Measurements from ENCODE around the gene POM121C.
"Not testable (repeated sequence)": the region's sequence is repeated elsewhere in the genome, so short reads cannot be mapped to it uniquely, and the experiment has no call there.

DNA sequence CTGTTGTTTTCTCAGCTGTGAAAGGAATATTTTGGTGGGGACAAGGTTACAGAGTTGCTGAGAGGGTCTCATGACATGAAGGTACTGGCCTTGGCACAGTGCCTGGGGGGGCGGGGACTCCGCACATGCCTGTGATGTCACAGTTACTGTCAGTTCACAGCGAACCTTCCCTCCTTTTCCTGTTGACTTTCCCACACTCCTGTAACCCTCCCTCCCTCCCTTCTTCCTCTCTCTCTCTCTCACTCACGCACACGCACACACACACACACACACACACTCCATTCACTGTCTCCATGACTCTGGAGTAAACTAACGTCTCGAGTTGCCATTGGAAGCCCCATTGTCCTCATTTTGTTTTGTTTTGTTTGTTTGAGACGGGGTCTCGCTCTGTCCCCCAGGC is 118.8 kb downstream of the POM121C start:
- TF ChIP-seq, protein P1, sequence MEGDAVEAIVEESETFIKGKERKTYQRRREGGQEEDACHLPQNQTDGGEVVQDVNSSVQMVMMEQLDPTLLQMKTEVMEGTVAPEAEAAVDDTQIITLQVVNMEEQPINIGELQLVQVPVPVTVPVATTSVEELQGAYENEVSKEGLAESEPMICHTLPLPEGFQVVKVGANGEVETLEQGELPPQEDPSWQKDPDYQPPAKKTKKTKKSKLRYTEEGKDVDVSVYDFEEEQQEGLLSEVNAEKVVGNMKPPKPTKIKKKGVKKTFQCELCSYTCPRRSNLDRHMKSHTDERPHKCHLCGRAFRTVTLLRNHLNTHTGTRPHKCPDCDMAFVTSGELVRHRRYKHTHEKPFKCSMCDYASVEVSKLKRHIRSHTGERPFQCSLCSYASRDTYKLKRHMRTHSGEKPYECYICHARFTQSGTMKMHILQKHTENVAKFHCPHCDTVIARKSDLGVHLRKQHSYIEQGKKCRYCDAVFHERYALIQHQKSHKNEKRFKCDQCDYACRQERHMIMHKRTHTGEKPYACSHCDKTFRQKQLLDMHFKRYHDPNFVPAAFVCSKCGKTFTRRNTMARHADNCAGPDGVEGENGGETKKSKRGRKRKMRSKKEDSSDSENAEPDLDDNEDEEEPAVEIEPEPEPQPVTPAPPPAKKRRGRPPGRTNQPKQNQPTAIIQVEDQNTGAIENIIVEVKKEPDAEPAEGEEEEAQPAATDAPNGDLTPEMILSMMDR (IDR thresholded peaks at IDR 0.05): not testable (repeated sequence)
- not testable (repeated sequence) for TF ChIP-seq POLR2A (IDR thresholded peaks at IDR 0.05)

All from prostate gland (tissue), 2 donors.